G401 (cell line): ENCODE results near the gene MBOAT1. TPM values are rescaled to one million over a fixed set of nuclear protein-coding genes. Genes with fewer than 3 reads are reported as not detected.
"Not testable (repeated sequence)": the region's sequence is repeated elsewhere in the genome, so short reads cannot be mapped to it uniquely, and the experiment has no call there.

Experiments
- DNase-seq: peaks from one replicate; pipeline ENCODE4 v3.0.0-alpha.2; 2015; ENCODE audit warnings: low spot score
- in situ Hi-C: cut with HindIII; loops from 2 replicates; pipeline ENCODE4 v1.10.0; 2016; ENCODE audit warnings: low sequenced_read_pairs, mixed read lengths
- total RNA-seq: library from RNA; depleted of rRNA; stranded (reverse); fragments of >200 nt; shearing (Covaris generic); gene quantifications from 2 replicates; pipeline ENCODE4 v1.2.3, GENCODE V29; 2014; rRNA removed

The MBOAT1 gene
- total RNA-seq = 1.2 and 1.9 TPM in 2 replicates

- DNase-seq = peak; percentile 19
- in situ Hi-C loops = no loop called here
These were observed at the start of gene MBOAT1 for GRCh38 chr6:20212392-20213111. MBOAT1 (minus strand) TSS chr6:20212469; CDS start chr6:20212234, 235 bp downstream.

- in situ Hi-C loops = no loop called here
- no peak for DNase-seq
These were observed 49.4 kb upstream of the MBOAT1 start for GRCh38 chr6:20261685-20262084.

GRCh38 chr6:20260360-20260759 is 48.1 kb upstream of the MBOAT1 start:
- DNase-seq = no peak
- in situ Hi-C loops = no loop called here

- no peak for DNase-seq
- in situ Hi-C loops = no loop called here
These were observed 47.2 kb upstream of the MBOAT1 start for GRCh38 chr6:20259316-20260049.

GRCh38 chr6:20255428-20255827 is 43.2 kb upstream of the MBOAT1 start:
- in situ Hi-C loops = no loop called here

GRCh38 chr6:20254295-20254694 is 42.0 kb upstream of the MBOAT1 start:
- no peak for DNase-seq
- in situ Hi-C loops = no loop called here

More at GRCh38 chr6:20255428-20255827, 43.2 kb upstream of the MBOAT1 start:
- no peak for DNase-seq

- in situ Hi-C loops = no loop called here
- DNase-seq = no peak
These were observed 40.8 kb upstream of the MBOAT1 start for GRCh38 chr6:20253021-20253420.

- in situ Hi-C loops = no loop called here
- no peak for DNase-seq
These were observed 40.0 kb upstream of the MBOAT1 start for GRCh38 chr6:20252311-20252710.

GRCh38 chr6:20251525-20251924 is 39.3 kb upstream of the MBOAT1 start:
- in situ Hi-C loops = no loop called here
- no peak for DNase-seq

GRCh38 chr6:20246125-20246524 is 33.9 kb upstream of the MBOAT1 start:
- no peak for DNase-seq
- in situ Hi-C loops = no loop called here

GRCh38 chr6:20244807-20245681 is 32.8 kb upstream of the MBOAT1 start:
- in situ Hi-C loops, DNase-seq: not testable (repeated sequence)

- in situ Hi-C loops = no loop called here
These were observed 31.0 kb upstream of the MBOAT1 start for GRCh38 chr6:20243288-20243687.

GRCh38 chr6:20242397-20242796 is 30.1 kb upstream of the MBOAT1 start:
- no peak for DNase-seq

More at GRCh38 chr6:20243288-20243687, 31.0 kb upstream of the MBOAT1 start:
- no peak for DNase-seq

GRCh38 chr6:20241102-20241501 is 28.8 kb upstream of the MBOAT1 start:
- in situ Hi-C loops = no loop called here
- no peak for DNase-seq

More at GRCh38 chr6:20242397-20242796, 30.1 kb upstream of the MBOAT1 start:
- in situ Hi-C loops = no loop called here

GRCh38 chr6:20238688-20239587 is 26.7 kb upstream of the MBOAT1 start:
- DNase-seq = no peak
- in situ Hi-C loops = no loop called here

GRCh38 chr6:20237677-20238460 is 25.6 kb upstream of the MBOAT1 start:
- DNase-seq = no peak
- in situ Hi-C loops = no loop called here

- in situ Hi-C loops = no loop called here
- DNase-seq = no peak
These were observed 24.8 kb upstream of the MBOAT1 start for GRCh38 chr6:20236909-20237600.
